Stimulated activated CD8-positive, alpha-beta memory T cell treated with anti-CD3 and anti-CD28 coated beads, Interleukin-15, amount 100 ng/mL, for 4 hours (primary cell): ENCODE measurements around the gene TWIST1.

Experiments
- DNase-seq, 2 donors: peaks; one replicate each; pipeline ENCODE4 v3.0.0-alpha.2; 2020; ENCODE audit warnings: low read depth in 2 of 2

TWIST1 gene

GRCh38 chr7:19113002-19113350 lies 4.5 kb downstream of the TWIST1 start:
- DNase-seq, result no peak

- no peak for DNase-seq
Measured at GRCh38 chr7:19112274-19113001, 5.0 kb downstream of the TWIST1 start.

- no peak for DNase-seq
Measured at GRCh38 chr7:19111474-19112273, 5.8 kb downstream of the TWIST1 start.

- no peak for DNase-seq
Measured at GRCh38 chr7:19110776-19111175, 6.7 kb downstream of the TWIST1 start.

- no peak for DNase-seq
Measured at GRCh38 chr7:19110026-19110730, 7.3 kb downstream of the TWIST1 start.

GRCh38 chr7:19109000-19109946 lies 8.2 kb downstream of the TWIST1 start:
- DNase-seq, result no peak

- no peak for DNase-seq
Measured at GRCh38 chr7:19107356-19108146, 9.9 kb downstream of the TWIST1 start.

GRCh38 chr7:19107081-19107355 lies 10.4 kb downstream of the TWIST1 start:
- no peak for DNase-seq

GRCh38 chr7:19106241-19107080 lies 11.0 kb downstream of the TWIST1 start:
- no peak for DNase-seq

GRCh38 chr7:19105546-19105945 lies 11.9 kb downstream of the TWIST1 start:
- DNase-seq, result no peak

GRCh38 chr7:19104811-19105210 lies 12.6 kb downstream of the TWIST1 start:
- no peak for DNase-seq

- no peak for DNase-seq
Measured at GRCh38 chr7:19102884-19103283, 14.6 kb downstream of the TWIST1 start.

- DNase-seq, result no peak
Measured at GRCh38 chr7:19101909-19102308, 15.5 kb downstream of the TWIST1 start.

- no peak for DNase-seq
Measured at GRCh38 chr7:19101472-19101871, 16.0 kb downstream of the TWIST1 start.

- DNase-seq, result no peak
Measured at GRCh38 chr7:19099924-19100323, 17.5 kb downstream of the TWIST1 start.

GRCh38 chr7:19099194-19099593 lies 18.2 kb downstream of the TWIST1 start:
- no peak for DNase-seq

GRCh38 chr7:19098510-19098909 lies 18.9 kb downstream of the TWIST1 start:
- no peak for DNase-seq

GRCh38 chr7:19097165-19098055 lies 20.0 kb downstream of the TWIST1 start:
- DNase-seq, result no peak

- no peak for DNase-seq
Measured at GRCh38 chr7:19095353-19095860, 22.0 kb downstream of the TWIST1 start.
